HG02981 (cell line): Measurements from ENCODE around the gene ZNF117.
"Not testable (repeated sequence)": the region's sequence is repeated elsewhere in the genome, so short reads cannot be mapped to it uniquely, and the experiment has no call there.

Experiments used
- ATAC-seq: cut with Tn5 transposase; IDR thresholded peaks from one replicate; pipeline ENCODE4 v1.9.1; 2021; ENCODE audit warnings: mild to moderate bottlenecking, moderate library complexity; ENCODE audit not compliant: unreplicated experiment

The ZNF117 gene

GRCh38 chr7:64928252-64929187 is 62.3 kb downstream of the ZNF117 start:
- ATAC-seq = not testable (repeated sequence)
